ENCODE measurements around the gene RAC2. TPM values are rescaled to one million over a fixed set of nuclear protein-coding genes. Genes with fewer than 3 reads are reported as not detected.

The RAC2 gene
- total and polyA plus RNA-seq, 9 of the 15 experiments (the other 6 are each of a cell fraction or from before 2014, with no cell fraction given) = 22.7 to 103 (median 43.3) TPM

- TF ChIP-seq RERE (CRISPR knock-in tag; IDR thresholded peaks at IDR 0.05; ENCODE audit: borderline replicate concordance) = no peak
- TF ChIP-seq KLF1 (tag; IDR thresholded peaks at IDR 0.05) = 0 out of 2 replicates have a peak, but pooled peaks have one; percentile 29
- 0 out of 4 replicates have a peak, but pooled peaks of 1 of the 2 experiments have one; percentile 14 for TF ChIP-seq ZMIZ1 (IDR thresholded peaks at IDR 0.05; ENCODE audit: low read depth in 2 of 2, low read length in 2 of 2)
- TF ChIP-seq DDX20 (tag; IDR thresholded peaks at IDR 0.05; ENCODE audit: low read depth) = no peak
- no peak for TF ChIP-seq PHB (CRISPR knock-in tag; IDR thresholded peaks at IDR 0.05)
- TF ChIP-seq YY1 (IDR thresholded peaks at IDR 0.05; ENCODE audit: borderline replicate concordance in 1 of 3, control insufficient read depth in 1 of 3, extremely low read depth in 1 of 3, insufficient read depth in 3 of 3, insufficient read length in 1 of 3, insufficient replicate concordance in 2 of 3, low read depth in 1 of 3, low read length in 2 of 3) = peak in 1 of 3 experiments; percentile 10
- peak; percentile 24 for TF ChIP-seq TBP (optimal IDR thresholded peaks at IDR 0.05; ENCODE audit: low read depth, low read length)
- peak; percentile 90 for TF ChIP-seq GABPB1 (CRISPR knock-in tag; IDR thresholded peaks at IDR 0.05)
- peak; percentile 96 for TF ChIP-seq POLR2A (conservative IDR thresholded peaks at IDR 0.05)
- TF ChIP-seq COPS2 (conservative IDR thresholded peaks at IDR 0.05) = no peak
- peak; percentile 70; the same call in 1 of the 2 replicates for TF ChIP-seq CBX1 (IDR thresholded peaks at IDR 0.05; ENCODE audit: low read depth)
- no peak for TF ChIP-seq ZNF146 (CRISPR knock-in tag; IDR thresholded peaks at IDR 0.05; ENCODE audit: unreplicated experiment)
- TF ChIP-seq CBX8 (IDR thresholded peaks at IDR 0.05; ENCODE audit: borderline replicate concordance, extremely low read depth, low read depth, low read length, poor library complexity, severe bottlenecking) = no peak
- TF ChIP-seq ZNF830 (CRISPR knock-in tag; IDR thresholded peaks at IDR 0.05) = no peak
- TF ChIP-seq RBFOX2 (IDR thresholded peaks at IDR 0.05; ENCODE audit: low read depth, low read length) = peak; percentile 93
- TF ChIP-seq POLR2H (tag; IDR thresholded peaks at IDR 0.05; ENCODE audit: low read depth) = peak; percentile 89
- peak; percentile 57; the same call in 1 of the 2 replicates for TF ChIP-seq USF1 (CRISPR knock-in tag; IDR thresholded peaks at IDR 0.05)
Observed at GRCh38 chr22:37199103-37199759, 44.8 kb downstream of the RAC2 start (continued).

All from K562 (cell line).